GM21360 (cell line): ENCODE data around the gene PHOSPHO2.

Experiments
- ATAC-seq: cut with Tn5 transposase; IDR thresholded peaks from one replicate; pipeline ENCODE4 v1.9.1; 2021; ENCODE audit warnings: mild to moderate bottlenecking, moderate library complexity; ENCODE audit not compliant: unreplicated experiment

Gene PHOSPHO2

GRCh38 chr2:169694113-169694893 is at the start of gene PHOSPHO2, which contains the start of gene CFAP210:
Gene PHOSPHO2, plus strand, starts transcription at chr2:169694469. Its CDS starts 6,503 bp downstream, at chr2:169700972.
Gene CFAP210, minus strand, starts transcription at chr2:169694405. Its CDS starts 78 bp downstream, at chr2:169694327.
- peak; percentile 99 for ATAC-seq

GRCh38 chr2:169647496-169647895 is 46.8 kb upstream of the PHOSPHO2 start:
- ATAC-seq, result no peak

GRCh38 chr2:169649278-169649677 is 45.0 kb upstream of the PHOSPHO2 start:
- no peak for ATAC-seq

GRCh38 chr2:169653636-169654035 is 40.6 kb upstream of the PHOSPHO2 start:
- ATAC-seq, result no peak

DNA sequence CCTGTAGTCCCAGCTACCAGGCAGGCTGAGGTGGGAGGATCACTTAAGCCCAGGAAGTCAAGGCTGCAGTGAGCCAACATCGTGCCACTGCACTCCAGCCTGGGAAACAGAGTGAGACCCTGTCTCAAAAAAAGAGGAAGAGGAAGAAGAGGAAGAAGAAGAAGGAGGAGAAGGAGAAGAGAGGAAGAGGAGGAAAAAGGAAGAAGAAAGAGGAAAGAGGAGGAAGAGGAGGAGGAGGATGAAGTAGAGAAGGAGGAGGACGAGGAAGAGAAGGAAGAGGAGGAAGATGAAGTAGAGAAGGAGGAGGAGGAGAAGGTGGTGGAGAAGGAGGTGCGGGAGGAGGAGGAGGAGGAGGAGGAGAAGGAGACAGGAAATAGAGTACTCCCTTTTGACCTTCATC is 38.1 kb upstream of the PHOSPHO2 start:
- no peak for ATAC-seq

- no peak for ATAC-seq
These were observed 35.4 kb upstream of the PHOSPHO2 start for GRCh38 chr2:169658877-169659276.

GRCh38 chr2:169659320-169659719 is 34.9 kb upstream of the PHOSPHO2 start:
- ATAC-seq, result no peak

DNA sequence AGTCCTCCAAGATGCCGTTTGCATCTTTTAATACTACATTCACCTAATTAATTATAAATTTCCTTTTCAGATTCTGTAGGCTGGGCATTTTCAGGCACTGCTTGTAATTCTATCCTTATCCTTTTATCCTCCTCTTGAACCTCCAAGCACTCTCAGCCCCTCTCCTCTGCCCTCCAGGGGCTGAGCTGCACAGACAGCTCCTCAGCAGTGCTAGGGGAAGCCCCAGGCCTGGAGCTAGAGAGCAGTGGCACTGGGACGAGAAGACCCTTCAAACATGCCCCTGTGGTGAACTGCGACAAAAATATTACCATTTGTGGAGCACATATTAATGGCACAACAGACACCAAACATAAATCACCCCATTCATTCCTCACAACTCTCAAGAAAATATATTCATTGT is 33.0 kb upstream of the PHOSPHO2 start:
- ATAC-seq, result no peak

GRCh38 chr2:169662744-169663143 is 31.5 kb upstream of the PHOSPHO2 start:
- ATAC-seq, result no peak

DNA sequence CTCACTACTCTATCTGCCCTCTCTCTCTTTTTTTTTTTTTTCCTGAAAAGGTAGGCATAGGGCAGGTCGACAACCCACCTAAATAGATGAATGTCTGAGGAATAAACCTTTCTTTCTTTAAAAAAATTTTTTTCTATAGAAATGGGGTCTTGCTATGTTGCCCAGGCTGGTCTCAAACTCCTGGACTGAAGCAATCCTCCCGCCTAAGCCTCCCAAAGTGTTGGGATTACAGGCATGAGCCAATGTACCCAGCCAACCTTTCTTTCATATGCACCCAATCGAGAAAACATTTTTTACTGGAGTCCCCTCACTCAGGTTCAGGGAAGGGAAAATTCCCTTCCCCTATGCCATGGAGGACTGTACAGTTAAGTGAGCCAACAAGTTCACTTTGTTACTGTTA is 31.0 kb upstream of the PHOSPHO2 start:
- no peak for ATAC-seq

- ATAC-seq, result no peak
These were observed 29.7 kb upstream of the PHOSPHO2 start for GRCh38 chr2:169664600-169664977.

DNA sequence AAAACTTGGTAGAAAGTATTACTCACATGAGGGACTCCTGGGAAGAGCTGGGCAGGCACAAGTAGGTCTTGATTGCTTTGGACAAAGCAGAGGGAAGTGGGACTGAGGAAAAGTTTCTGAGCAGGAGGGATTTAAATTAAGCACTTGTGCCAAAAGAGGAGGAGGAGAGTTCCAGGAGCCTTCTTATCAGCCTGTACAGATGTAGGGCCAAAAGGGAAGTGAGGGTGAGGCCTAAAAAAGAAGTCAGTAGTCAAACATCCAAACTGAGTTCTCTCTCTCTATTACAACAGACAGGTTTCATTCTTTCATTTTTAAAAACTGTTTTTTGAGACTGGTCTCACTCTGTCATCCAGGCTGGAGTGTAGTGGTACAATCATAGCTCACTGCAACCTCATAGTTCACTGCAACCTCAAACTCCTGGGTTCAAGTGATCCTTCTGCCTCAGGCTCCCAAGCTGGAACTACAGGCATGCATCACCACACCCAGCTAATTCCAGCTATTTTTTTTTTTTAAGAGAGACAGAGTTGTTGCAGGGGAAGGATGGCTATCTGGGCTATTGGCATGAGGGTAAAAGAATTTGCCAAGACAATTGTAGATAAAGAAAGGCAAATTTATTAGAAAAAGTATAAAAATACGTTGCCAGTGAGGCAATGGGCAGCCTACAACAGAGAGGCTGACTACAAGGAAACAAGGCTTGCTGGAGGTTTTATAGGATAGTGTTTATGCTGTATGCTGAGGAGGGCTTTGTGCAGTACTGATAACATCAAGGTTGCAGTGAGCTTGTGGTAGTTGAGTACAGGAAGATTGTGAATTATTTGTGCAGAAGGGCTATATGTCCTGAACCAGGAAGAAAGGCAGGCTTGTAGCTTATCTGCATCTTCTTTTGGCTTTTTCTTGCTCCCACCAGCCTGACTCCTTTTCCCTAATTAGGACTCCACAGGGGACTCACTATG is 29.0 kb upstream of the PHOSPHO2 start:
- no peak for ATAC-seq

DNA sequence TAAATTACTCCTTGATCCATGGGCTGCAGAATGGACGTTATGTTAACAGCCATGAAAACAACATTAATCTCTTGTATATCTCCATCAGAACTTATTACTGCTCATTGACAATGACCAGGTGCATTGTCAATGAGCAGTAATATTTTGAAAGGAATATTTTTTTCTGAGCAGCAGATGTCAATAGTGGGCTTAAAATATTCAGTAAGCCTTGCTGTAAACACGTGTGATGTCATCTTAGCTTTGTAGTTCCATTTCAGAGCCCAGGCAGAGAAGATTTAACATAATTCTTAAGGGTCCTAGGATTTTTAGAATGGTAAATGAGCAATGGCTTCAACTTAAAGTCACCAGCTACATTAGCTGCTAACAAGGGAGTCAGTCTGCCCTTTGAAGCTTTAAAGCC is 26.7 kb upstream of the PHOSPHO2 start:
- no peak for ATAC-seq

- ATAC-seq, result no peak
These were observed 24.0 kb upstream of the PHOSPHO2 start for GRCh38 chr2:169670215-169670651.

- no peak for ATAC-seq
These were observed 23.3 kb upstream of the PHOSPHO2 start for GRCh38 chr2:169670937-169671336.

- ATAC-seq, result no peak
These were observed 21.9 kb upstream of the PHOSPHO2 start for GRCh38 chr2:169672406-169672805.

GRCh38 chr2:169673106-169673505 is 21.2 kb upstream of the PHOSPHO2 start:
- no peak for ATAC-seq

DNA sequence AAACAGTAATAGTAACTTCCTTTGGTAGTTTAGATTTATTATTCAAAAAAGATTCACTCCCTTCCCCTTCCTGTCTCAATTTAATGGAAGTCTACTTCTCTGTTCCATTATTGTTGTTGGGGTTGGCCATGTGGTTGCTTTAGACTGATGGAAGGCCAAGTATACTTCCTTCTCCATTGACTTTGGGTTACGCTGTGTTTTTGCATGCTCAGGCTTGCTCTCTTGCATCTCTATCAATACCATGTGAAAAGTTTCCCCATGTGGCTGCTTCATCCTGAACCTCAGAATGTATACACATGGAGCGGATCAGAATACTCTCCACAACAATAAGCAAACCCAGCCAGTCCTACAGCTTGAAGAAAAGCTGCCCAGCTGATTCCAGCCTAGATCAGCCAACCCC is 20.3 kb upstream of the PHOSPHO2 start:
- ATAC-seq, result no peak

GRCh38 chr2:169676357-169676756 is 17.9 kb upstream of the PHOSPHO2 start:
- ATAC-seq, result no peak

DNA sequence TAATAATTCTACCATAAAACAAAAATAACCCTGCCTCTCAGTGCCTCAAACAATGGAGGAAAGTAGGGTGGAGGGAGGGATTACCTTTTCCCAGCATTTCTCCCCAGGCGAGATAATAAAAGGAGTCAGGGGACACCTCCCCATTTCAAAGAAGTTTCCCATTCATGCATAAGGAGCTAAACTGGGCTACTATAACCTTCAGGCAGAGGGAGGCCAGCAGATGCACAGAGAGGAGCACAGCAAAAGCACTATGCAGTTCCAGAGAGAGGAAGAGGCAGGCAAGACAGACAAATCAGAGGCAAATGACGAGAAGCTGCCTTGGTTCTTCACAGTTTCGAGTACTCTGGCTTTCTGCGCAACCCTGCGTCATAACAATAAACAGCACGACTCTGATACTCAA is 17.4 kb upstream of the PHOSPHO2 start:
- ATAC-seq, result no peak

DNA sequence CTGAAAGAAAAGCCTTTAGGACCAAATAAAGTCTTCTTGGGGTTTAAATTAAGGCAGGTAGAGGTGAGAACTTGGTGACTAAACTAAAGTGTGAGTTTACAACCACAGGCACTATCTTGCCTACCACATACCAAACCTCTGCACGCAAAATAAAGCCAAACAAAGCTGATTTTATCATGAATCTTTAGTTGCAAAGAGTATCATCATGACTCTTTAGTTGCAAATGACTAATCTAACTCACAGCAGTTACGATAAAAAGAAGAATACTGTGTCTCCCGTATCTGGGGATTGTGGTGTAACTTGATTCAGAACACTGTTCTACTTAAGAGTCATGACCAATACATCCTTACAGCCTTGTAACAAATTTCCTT is 11.2 kb upstream of the PHOSPHO2 start:
- ATAC-seq, result no peak
